Measurements from ENCODE around the gene CHMP6.

Gene CHMP6

GRCh38 chr17:80951121-80952090 is 40.2 kb upstream of the CHMP6 start:
- DNase-seq (ENCODE audit: low spot score), result no peak
- TF ChIP-seq CTCF (IDR thresholded peaks at IDR 0.05; ENCODE audit: extremely low read depth, missing control alignments), result no peak

- DNase-seq (ENCODE audit: low spot score), result no peak
- TF ChIP-seq CTCF (IDR thresholded peaks at IDR 0.05; ENCODE audit: extremely low read depth, missing control alignments), result no peak
These were observed 39.4 kb upstream of the CHMP6 start for GRCh38 chr17:80952291-80952690.

GRCh38 chr17:80953471-80954315 is 37.9 kb upstream of the CHMP6 start:
- no peak for DNase-seq (ENCODE audit: low spot score)
- TF ChIP-seq CTCF (IDR thresholded peaks at IDR 0.05; ENCODE audit: extremely low read depth, missing control alignments), result no peak

DNA sequence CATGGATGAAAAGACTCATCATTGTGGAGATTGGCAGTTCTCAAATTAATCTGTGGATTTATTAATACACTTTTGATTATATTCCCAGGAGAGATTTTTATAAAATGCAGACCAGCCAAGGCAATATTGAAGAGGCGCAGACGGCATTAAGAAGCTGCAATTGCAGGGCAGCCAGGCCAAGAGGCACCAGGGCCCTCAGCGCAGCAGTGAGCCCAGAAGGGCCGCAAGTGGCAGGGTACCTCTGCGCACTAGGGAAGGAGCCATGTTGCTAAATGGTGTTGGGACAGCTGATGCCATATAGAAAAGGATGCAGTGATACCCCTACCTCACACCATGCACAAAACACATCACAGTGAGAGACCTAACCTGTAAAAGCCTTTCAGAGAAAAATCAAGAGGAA is 36.6 kb upstream of the CHMP6 start:
- no peak for DNase-seq (ENCODE audit: low spot score)
- no peak for TF ChIP-seq CTCF (IDR thresholded peaks at IDR 0.05; ENCODE audit: extremely low read depth, missing control alignments)

DNA sequence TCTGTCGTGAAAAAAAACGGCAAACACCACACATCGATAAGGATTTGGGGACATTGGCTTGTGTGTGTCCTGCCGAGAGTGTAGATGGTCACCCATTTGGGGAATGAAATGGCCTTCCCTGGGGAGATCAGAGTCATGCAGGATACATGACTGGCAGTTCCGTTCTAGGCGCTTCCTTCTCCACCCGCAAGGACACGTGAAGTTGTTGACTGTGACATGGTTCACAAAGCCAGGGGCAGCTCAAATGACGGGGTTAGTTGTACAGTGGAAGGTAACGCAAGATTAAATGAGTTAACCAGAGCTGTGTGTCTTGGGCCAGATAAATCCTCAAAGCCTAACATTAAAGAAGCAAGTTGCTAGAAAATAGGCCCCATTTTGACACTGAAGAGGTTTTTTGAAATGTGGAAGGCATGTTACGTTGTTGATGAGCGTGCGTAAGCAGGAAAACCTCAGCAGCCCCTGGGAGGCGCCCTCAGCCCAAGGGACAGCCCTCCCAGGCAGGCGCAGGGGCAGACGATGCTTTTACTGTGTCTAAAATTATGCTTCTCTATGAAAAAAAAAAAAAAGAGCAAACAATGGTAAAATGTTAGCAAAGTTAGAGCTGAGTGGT is 35.9 kb upstream of the CHMP6 start:
- no peak for TF ChIP-seq CTCF (IDR thresholded peaks at IDR 0.05; ENCODE audit: extremely low read depth, missing control alignments)
- DNase-seq (ENCODE audit: low spot score), result no peak

GRCh38 chr17:80956321-80957190 is 35.1 kb upstream of the CHMP6 start:
- no peak for TF ChIP-seq CTCF (IDR thresholded peaks at IDR 0.05; ENCODE audit: extremely low read depth, missing control alignments)

More at GRCh38 chr17:80956321-80957190, 35.1 kb upstream of the CHMP6 start:
- no peak for DNase-seq (ENCODE audit: low spot score)

Data from GM20000 (cell line).